Measurements from ENCODE around the gene NPAS3.

DNA sequence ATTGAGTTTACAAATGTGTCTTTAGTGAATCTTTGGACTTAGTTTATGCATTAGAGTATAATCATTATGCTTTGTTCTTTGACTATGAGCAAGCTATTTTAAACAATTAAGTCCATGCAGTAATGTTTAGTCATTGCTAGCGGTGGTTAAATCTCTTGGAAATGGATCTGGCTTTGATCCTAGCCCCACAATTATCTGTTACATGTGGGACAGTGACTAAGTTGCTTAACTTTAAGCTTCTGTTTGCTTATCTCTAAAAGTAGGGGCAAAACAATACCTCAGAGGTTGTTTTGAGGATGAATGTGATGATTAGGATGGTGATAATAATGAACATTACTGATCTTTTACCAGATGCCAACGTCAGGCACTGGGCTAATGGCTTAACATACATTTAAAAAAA is 124.2 kb downstream of the NPAS3 start:
- TF ChIP-seq, protein P1, sequence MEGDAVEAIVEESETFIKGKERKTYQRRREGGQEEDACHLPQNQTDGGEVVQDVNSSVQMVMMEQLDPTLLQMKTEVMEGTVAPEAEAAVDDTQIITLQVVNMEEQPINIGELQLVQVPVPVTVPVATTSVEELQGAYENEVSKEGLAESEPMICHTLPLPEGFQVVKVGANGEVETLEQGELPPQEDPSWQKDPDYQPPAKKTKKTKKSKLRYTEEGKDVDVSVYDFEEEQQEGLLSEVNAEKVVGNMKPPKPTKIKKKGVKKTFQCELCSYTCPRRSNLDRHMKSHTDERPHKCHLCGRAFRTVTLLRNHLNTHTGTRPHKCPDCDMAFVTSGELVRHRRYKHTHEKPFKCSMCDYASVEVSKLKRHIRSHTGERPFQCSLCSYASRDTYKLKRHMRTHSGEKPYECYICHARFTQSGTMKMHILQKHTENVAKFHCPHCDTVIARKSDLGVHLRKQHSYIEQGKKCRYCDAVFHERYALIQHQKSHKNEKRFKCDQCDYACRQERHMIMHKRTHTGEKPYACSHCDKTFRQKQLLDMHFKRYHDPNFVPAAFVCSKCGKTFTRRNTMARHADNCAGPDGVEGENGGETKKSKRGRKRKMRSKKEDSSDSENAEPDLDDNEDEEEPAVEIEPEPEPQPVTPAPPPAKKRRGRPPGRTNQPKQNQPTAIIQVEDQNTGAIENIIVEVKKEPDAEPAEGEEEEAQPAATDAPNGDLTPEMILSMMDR (tag by site-specific recombination; IDR thresholded peaks at IDR 0.05), result no peak
- TF ChIP-seq YY1 (tag by site-specific recombination; IDR thresholded peaks at IDR 0.05), result no peak
- TF ChIP-seq ZFP69B (tag by site-specific recombination; IDR thresholded peaks at IDR 0.05), result no peak
- no peak for TF ChIP-seq ZNF768 (tag by site-specific recombination; IDR thresholded peaks at IDR 0.05)
- TF ChIP-seq ATF2 (tag by site-specific recombination; IDR thresholded peaks at IDR 0.05; ENCODE audit: low read depth), result no peak
- TF ChIP-seq, protein P2, sequence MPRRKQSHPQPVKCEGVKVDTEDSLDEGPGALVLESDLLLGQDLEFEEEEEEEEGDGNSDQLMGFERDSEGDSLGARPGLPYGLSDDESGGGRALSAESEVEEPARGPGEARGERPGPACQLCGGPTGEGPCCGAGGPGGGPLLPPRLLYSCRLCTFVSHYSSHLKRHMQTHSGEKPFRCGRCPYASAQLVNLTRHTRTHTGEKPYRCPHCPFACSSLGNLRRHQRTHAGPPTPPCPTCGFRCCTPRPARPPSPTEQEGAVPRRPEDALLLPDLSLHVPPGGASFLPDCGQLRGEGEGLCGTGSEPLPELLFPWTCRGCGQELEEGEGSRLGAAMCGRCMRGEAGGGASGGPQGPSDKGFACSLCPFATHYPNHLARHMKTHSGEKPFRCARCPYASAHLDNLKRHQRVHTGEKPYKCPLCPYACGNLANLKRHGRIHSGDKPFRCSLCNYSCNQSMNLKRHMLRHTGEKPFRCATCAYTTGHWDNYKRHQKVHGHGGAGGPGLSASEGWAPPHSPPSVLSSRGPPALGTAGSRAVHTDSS (tag by site-specific recombination; IDR thresholded peaks at IDR 0.05), result no peak
- TF ChIP-seq ZNF114 (tag by site-specific recombination; IDR thresholded peaks at IDR 0.05), result no peak
- no peak for TF ChIP-seq ZNF629 (tag by site-specific recombination; IDR thresholded peaks at IDR 0.05)
- TF ChIP-seq ZBTB17 (tag by site-specific recombination; IDR thresholded peaks at IDR 0.05), result no peak
- no peak for TF ChIP-seq ZNF560 (tag by site-specific recombination; IDR thresholded peaks at IDR 0.05; ENCODE audit: borderline replicate concordance)
- no peak for TF ChIP-seq KLF10 (tag by site-specific recombination; IDR thresholded peaks at IDR 0.05)
- TF ChIP-seq, protein P3, sequence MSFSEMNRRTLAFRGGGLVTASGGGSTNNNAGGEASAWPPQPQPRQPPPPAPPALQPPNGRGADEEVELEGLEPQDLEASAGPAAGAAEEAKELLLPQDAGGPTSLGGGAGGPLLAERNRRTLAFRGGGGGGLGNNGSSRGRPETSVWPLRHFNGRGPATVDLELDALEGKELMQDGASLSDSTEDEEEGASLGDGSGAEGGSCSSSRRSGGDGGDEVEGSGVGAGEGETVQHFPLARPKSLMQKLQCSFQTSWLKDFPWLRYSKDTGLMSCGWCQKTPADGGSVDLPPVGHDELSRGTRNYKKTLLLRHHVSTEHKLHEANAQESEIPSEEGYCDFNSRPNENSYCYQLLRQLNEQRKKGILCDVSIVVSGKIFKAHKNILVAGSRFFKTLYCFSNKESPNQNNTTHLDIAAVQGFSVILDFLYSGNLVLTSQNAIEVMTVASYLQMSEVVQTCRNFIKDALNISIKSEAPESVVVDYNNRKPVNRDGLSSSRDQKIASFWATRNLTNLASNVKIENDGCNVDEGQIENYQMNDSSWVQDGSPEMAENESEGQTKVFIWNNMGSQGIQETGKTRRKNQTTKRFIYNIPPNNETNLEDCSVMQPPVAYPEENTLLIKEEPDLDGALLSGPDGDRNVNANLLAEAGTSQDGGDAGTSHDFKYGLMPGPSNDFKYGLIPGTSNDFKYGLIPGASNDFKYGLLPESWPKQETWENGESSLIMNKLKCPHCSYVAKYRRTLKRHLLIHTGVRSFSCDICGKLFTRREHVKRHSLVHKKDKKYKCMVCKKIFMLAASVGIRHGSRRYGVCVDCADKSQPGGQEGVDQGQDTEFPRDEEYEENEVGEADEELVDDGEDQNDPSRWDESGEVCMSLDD (tag by site-specific recombination; IDR thresholded peaks at IDR 0.05), result no peak
